ENCODE measurements around the gene TRIM29. TPM values are rescaled to one million over a fixed set of nuclear protein-coding genes. Genes with fewer than 3 reads are reported as not detected.

TRIM29 gene
- total RNA-seq, 3 donors from 2014 or later = 10.6 to 58.7 (median 45.9) TPM

DNA sequence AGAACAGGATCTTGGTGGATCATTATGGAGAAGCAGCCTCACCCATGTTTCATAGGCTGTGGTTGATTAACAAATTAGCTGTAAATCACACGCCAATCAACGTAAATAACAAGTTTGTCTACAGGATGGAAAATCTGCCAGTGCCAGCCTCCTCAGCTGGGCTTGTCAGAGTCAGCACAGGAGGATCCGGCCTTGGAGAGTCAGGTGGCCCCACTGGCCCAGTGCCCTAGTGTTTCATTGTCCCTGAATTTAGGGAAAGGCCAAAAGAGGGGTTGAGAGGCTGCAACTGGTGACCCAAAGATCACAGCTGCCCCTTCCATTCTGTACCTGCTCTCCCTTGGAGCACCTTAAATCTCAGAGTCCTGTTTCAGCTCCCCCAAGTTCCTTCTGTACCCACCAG lies 42.4 kb downstream of the TRIM29 start:
- intact Hi-C loops (cut with DNase I; ENCODE audit: low total_unique reads) = loop anchor here (5.0 kb wide), 1 partner anchor 218 kb away; no protein-coding TSS in a partner anchor
- H3K4me3 ChIP-seq = no peak overlapping the region
- H3K36me3 ChIP-seq = no peaks in the 10 kb centered on the region
- no peaks in the 10 kb centered on the region for H3K9me3 ChIP-seq
- peaks cover 0 to 3% of the 10 kb centered on the region in 2 donors for H3K27me3 ChIP-seq
- DNase-seq (ENCODE audit: low spot score in 2 of 2) = no peak
- no peak overlapping the region for H3K27ac ChIP-seq
- no peak for TF ChIP-seq CTCF (IDR thresholded peaks at IDR 0.05)
- no peak for TF ChIP-seq POLR2A (IDR thresholded peaks at IDR 0.05)
- TF ChIP-seq POLR2AphosphoS5 (IDR thresholded peaks at IDR 0.05) = no peak
- no peaks in the 10 kb centered on the region for H3K4me1 ChIP-seq

DNA sequence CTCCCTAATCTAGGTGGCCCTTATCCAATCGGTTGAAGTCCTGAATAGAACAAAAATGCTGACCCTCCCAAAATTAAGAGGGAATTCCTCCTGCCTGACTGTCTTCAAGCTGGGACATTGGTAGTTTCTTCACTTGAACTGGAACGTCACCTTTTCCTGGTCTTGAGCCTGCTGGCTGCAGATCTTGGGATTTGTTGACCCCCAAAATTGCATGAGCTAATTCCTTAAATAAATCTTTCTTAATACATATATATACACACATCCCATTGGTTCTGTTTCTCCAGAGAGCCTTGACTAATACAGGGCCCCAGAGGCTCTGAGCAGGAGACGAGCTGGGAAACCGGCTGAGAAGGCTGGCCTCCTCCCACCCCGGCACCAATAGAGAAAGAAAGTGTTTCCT lies 46.2 kb downstream of the TRIM29 start:
- Histone ChIP-seq H3K4me1 (no peaks in the 10 kb centered on the region), H3K27ac (peak overlapping the region; percentile 34 to 54)
- intact Hi-C loops (cut with DNase I; ENCODE audit: low total_unique reads) = no loop called here

DNA sequence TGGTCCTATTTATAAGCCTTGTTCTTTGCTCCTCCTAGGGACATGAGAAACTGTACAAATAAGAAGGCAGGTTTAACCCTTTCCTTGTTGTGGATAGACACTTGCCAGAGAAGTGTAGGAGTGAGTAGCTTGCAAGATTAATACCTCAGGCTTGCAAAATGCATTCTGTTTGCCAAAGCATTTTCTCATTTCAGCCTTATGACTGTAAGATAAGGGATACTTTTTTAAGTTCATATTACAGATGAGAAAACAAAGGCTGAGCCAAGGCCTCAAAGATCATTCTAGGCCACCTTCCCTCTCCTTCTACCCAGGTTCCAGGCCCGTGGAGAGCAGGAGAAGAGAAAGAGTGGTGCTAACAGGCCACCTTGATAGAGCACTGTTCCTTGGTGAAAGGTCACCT lies 46.8 kb downstream of the TRIM29 start:
- no peaks in the 10 kb centered on the region for H3K9me3 ChIP-seq
- no peak for DNase-seq (ENCODE audit: low spot score in 2 of 2)
- H3K27me3 ChIP-seq = no peaks in the 10 kb centered on the region
- H3K4me3 ChIP-seq = no peak overlapping the region
- TF ChIP-seq POLR2AphosphoS5 (IDR thresholded peaks at IDR 0.05) (no peak), CTCF (IDR thresholded peaks at IDR 0.05) (no peak), POLR2A (IDR thresholded peaks at IDR 0.05) (no peak)
- peak overlapping the region; percentile 34 to 54 for H3K27ac ChIP-seq
- H3K36me3 ChIP-seq = no peaks in the 10 kb centered on the region
- H3K4me1 ChIP-seq = no peaks in the 10 kb centered on the region
- intact Hi-C loops (cut with DNase I; ENCODE audit: low total_unique reads) = no loop called here

More for the DNA sequence above, 46.2 kb downstream of the TRIM29 start:
- H3K36me3 ChIP-seq = no peaks in the 10 kb centered on the region
- no peaks in the 10 kb centered on the region for H3K9me3 ChIP-seq
- H3K27me3 ChIP-seq = no peaks in the 10 kb centered on the region
- TF ChIP-seq POLR2AphosphoS5 (IDR thresholded peaks at IDR 0.05) (no peak), POLR2A (IDR thresholded peaks at IDR 0.05) (no peak), CTCF (IDR thresholded peaks at IDR 0.05) (no peak)
- no peak for DNase-seq (ENCODE audit: low spot score in 2 of 2)
- no peak overlapping the region for H3K4me3 ChIP-seq

- intact Hi-C loops (cut with DNase I; ENCODE audit: low total_unique reads) = no loop called here
- Histone ChIP-seq H3K9me3 (no peaks in the 10 kb centered on the region), H3K27me3 (no peaks in the 10 kb centered on the region), H3K36me3 (no peaks in the 10 kb centered on the region), H3K4me3 (no peak overlapping the region), H3K27ac (peak overlapping the region; percentile 84 to 86), H3K4me1 (no peaks in the 10 kb centered on the region)
- peak in 1 of 2 donors; percentile 74 for DNase-seq (ENCODE audit: low spot score in 2 of 2)
- TF ChIP-seq POLR2AphosphoS5 (IDR thresholded peaks at IDR 0.05) (peak in 1 of 3 donors; percentile 10), CTCF (IDR thresholded peaks at IDR 0.05) (no peak)
Observed at GRCh38 chr11:120090411-120090810, 47.5 kb downstream of the TRIM29 start.

DNA sequence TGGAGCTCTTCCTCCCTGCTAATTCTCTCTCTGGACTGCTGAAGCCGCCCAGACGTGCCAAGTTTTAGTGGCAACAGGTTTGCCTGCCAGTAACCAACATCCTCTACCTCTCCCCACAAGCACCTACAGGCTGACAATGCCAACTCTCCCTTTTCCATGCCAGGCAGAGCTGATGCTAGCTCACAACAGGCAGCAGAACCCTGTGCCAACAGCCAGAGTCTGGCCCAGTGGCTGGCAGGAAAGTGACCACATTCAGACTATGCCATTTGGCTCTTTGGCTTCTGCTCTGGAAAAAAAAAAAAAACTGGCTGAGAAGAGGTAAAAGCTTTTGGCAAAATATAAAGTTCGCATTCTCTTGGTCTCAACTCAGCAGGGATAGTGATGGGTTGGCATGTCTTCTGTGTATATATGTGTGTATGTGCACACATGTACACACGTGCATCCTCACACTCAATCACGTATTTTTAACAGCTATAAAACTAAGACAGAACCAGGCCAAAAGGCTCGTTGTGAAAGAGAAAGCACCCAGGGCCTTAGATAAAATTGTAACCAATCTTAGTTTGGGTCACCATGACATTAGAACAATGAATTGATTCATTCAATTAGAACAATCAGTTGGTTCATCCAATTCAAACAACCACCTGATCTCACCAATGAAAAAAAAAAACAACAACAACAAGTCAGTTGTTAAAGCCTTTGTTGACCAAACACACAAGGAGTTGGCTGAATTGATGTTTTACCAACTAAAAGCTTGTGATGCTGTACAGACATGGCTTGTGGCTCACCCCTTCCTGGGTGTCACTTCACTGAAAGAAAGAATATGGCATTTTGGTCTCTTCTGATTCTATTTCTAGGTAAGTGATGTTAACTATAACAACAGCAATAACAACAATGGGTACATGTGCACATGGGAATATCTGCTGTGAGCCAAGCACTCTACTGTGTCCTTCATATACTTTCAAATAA lies 48.6 kb downstream of the TRIM29 start:
- Histone ChIP-seq H3K4me3 (no peak overlapping the region), H3K27me3 (no peaks in the 10 kb centered on the region), H3K36me3 (no peaks in the 10 kb centered on the region), H3K27ac (peak overlapping the region; percentile 84 to 86), H3K4me1 (no peaks in the 10 kb centered on the region), H3K9me3 (no peaks in the 10 kb centered on the region)
- intact Hi-C loops (cut with DNase I; ENCODE audit: low total_unique reads) = no loop called here
- DNase-seq (ENCODE audit: low spot score in 2 of 2) = peak in 1 of 2 donors; percentile 97
- no peak for TF ChIP-seq POLR2A (IDR thresholded peaks at IDR 0.05)
- TF ChIP-seq CTCF (IDR thresholded peaks at IDR 0.05) = no peak
- peak in 1 of 3 donors; percentile 52 for TF ChIP-seq POLR2AphosphoS5 (IDR thresholded peaks at IDR 0.05)
